ENCODE data around the gene FAM120A.

- TF ChIP-seq NR2F6 (CRISPR knock-in tag; IDR thresholded peaks at IDR 0.05) (no peak), ZNF830 (CRISPR knock-in tag; IDR thresholded peaks at IDR 0.05) (no peak), REST (IDR thresholded peaks at IDR 0.05; ENCODE audit: borderline replicate concordance) (no peak), REST (CRISPR knock-in tag; IDR thresholded peaks at IDR 0.05; ENCODE audit: low read depth) (no peak), CTCF (IDR thresholded peaks at IDR 0.05 in 2 of 3, conservative IDR thresholded peaks at IDR 0.05 in 1 of 3; ENCODE audit: insufficient read depth in 2 of 3, low read depth in 1 of 3, low read length in 3 of 3) (no peak), BRCA1 (IDR thresholded peaks at IDR 0.05) (no peak), BRCA1 (CRISPR knock-in tag; IDR thresholded peaks at IDR 0.05) (no peak), FOXP1 (CRISPR knock-in tag; IDR thresholded peaks at IDR 0.05) (no peak), SMAD3 (CRISPR knock-in tag; conservative IDR thresholded peaks at IDR 0.05) (no peak), RAD21 (CRISPR knock-in tag; conservative IDR thresholded peaks at IDR 0.05 in 1 of 2, IDR thresholded peaks at IDR 0.05 in 1 of 2) (no peak)
Measured at GRCh38 chr9:93565089-93565488, 113.6 kb downstream of the FAM120A start.
